COLO668 (cell line): ENCODE results near the gene LRP1.

ENCODE experiments used
- DNase-seq: peaks from one replicate; lab custom pipeline; 2025; ENCODE audit not compliant: unreplicated experiment; lab: John Stamatoyannopoulos, UW

Gene LRP1

DNA sequence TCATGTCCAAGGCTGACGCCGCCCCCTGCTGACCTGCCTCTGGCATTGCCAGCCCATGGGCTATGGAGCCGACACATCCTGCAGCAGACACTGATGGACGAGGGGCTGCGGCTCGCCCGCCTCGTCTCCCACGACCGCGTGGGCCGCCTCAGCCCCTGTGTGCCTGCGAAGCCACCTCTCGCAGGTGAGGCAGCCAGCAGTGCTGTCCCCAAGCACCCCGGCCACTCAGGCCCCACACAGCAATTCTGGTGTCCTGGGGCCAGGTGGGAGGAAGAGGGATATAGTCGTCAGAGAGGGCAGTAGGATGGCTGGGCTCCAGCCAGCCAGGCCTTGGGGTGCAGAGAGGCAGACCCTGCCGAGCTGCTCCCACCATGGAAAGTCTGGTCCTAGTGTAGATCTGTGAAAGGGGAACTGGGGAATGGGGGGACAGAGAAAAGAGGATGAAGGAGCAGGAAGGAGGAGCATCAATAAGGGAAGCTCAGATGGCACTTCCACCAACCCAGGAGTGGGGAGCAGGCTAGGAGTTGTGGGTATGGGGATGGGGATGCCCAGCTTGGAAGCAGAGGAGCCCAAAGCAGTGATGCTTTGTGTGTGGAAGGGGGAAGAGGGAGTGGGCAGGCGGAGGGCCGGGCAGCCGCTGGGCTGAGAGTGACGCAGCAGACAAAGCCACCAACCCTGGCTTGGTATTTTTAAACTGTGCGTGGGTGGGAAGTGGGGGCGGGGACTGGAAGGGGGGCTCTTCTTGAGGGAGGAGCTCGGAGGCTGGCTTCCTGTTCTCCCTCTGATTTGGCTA, 34.7 kb upstream of the LRP1 start:
- DNase-seq, result no peak

DNA sequence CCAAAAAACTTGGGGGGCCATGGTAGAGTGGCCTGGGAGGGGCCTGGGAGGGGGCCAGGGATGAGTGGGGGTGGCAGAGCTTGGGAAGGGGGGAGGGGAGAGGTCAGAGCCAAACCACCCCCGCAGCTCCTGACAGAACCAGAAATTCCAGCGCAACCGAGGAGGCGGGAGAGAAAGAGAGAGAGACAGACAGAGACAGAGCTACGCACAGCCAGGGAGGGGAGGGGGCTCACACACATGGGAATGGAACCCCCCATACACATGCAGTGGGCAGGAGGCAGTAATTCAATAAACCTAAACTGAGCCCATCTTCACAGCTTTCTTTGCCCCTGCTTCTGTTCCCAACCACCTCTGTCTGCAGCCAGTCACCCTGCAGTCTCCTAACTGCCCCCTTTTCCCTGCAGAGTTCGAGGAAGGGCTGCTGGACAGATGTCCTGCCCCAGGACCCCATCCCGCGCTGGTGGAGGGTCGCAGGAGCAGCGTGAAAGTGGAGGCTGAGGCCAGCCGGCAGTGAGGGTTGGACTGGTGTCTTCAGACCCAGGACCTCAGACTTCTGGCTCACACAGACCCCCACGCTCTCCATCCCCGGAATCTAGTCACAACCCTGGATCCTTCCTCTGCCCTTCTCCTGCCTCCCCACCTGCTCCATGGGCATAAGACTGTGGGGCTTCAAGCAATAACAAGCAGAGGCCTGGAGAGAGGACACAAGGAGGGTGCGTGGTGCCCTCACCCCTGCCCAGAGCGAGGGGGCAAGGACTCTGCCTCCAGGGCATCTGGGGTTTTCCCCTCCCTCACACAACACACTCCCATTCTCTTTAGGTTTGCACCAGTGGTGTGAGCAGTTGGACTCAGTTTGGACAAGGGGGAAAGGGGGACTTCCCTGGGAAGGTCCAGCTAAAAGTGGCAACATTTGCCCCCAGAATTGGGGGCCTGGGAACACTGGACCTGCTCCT, 33.8 kb upstream of the LRP1 start:
- DNase-seq, result no peak

- no peak for DNase-seq
Observed at GRCh38 chr12:57095440-57095839, 32.8 kb upstream of the LRP1 start.

- DNase-seq, result no peak
Observed at GRCh38 chr12:57096099-57096572, 32.1 kb upstream of the LRP1 start.

DNA sequence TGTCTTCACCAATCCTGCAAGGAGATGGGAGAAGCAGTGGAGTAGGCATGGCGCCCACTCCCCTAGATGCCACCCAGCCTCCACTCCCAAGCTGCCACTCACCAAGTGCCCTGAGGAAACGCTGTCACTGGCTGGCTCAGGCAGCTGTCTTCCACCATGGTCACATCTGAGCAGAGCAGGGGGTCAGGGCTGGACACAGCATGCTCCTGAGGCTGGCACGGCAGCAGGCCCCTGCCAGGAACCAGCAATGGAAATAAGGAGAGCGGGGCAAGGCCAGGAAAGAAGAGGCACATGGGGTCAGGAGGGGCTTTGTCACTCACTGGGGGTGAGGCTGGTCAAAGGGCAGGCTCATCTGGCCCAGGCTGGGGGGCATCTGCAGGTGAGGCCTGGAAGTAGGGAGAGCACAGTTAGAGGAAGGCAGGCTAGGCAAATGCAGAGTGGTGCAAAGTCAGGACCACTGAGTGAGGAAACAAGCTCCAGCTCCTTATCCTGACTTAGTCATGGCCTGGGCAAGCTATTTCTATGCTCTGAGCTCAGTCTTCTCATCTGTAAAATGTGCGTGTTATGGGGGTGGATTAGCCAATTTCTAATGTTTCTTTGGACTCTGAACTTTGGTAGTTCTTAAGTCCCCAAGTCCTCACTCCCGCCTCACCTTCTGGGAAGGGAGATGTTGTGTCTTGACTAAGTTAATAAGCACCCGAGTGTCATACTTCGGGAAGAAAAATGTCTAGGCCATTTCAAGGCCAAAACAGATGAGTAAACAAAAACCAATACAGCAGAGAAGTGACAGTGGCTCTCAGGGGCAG, 31.3 kb upstream of the LRP1 start:
- no peak for DNase-seq

DNA sequence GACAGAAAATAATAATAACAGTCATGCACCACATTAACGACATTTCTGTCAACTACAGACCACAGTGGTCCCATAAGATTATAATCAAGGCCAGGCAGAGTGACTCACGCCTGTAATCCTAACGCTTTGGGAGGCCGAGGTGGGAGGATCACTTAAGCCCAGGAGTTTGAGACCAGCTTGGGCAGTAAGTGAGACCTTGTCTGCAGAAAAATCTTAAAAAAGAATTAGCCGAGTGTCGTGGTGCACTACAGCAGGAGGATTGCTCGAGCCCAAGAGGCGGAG, 30.8 kb upstream of the LRP1 start:
- DNase-seq, result no peak

DNA sequence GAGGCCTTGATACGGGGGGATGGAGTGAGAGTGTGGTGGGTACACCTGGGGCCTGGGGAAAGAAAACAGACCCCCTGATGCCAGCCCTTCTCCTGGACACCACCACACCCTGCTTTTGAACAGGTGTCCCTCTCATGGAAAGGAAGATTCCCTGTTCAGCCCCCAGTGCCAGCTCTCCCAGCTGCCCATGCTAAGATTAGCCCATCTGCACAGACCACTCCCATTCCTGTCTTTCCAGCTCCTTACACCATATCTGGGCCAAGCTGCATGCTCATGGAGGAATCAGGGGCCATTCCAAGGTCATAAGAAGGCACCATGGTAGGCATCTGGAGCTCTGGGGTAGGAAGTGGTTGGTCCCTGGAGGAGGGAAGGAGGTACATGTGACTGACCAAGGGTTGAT, 29.7 kb upstream of the LRP1 start:
- DNase-seq, result no peak

DNA sequence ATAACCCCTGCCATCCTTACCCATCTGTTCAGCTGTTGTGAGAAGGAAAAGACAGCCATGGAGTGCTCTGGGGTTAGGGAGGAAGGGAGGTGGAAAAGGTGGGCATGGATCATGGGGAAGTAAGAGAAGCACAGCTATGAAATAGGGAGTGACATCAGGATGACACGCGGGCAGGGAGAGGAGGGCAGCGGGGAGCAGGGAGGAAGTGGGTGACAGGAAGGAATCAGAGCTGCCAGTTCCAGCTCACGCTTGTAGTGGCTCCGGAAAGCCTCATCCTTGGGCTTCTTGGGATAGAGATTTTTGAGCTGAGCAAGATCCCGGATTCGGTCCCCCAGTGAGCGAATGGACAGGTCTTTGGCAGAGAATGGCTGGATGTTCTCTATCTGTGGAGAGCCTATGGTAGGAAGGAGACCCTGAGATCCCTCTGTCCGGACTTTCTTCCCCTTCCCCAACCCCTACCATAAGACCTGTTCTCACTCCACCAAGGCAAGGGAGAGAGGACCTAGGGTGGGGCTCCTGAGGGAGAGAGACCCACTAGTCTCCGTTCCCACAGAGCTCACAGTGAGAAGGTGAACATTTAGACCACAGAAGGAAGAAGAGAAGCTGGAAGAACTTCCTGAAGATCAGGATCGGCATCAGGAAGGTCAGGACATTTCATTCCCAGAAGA, 29.1 kb upstream of the LRP1 start:
- DNase-seq, result no peak

GRCh38 chr12:57099766-57100165, 28.5 kb upstream of the LRP1 start:
- DNase-seq, result no peak

GRCh38 chr12:57101892-57102695, 26.2 kb upstream of the LRP1 start:
- no peak for DNase-seq

DNA sequence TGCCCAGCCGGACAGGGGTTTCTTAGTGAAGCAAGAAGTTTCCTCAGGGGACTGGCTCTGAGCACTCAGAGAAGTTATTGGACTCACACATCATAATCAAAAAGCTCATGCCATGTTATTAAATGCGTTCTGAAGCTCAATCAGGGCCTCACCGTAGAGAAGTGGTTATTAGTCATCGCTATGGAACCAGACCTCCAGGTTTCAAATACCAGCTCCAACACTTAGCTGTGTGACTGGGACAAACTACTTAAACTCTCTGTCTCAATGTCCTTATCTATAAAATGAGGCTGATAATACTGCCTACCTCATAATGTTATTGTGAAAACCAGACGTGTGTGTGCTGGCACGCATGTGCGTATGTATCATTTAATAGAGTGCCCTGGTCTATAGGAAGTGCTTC, 24.4 kb upstream of the LRP1 start:
- no peak for DNase-seq

GRCh38 chr12:57104292-57104910, 23.9 kb upstream of the LRP1 start:
- no peak for DNase-seq

GRCh38 chr12:57105011-57105753, 23.1 kb upstream of the LRP1 start:
- no peak for DNase-seq

- no peak for DNase-seq
Observed at GRCh38 chr12:57106021-57106708, 22.1 kb upstream of the LRP1 start.

DNA sequence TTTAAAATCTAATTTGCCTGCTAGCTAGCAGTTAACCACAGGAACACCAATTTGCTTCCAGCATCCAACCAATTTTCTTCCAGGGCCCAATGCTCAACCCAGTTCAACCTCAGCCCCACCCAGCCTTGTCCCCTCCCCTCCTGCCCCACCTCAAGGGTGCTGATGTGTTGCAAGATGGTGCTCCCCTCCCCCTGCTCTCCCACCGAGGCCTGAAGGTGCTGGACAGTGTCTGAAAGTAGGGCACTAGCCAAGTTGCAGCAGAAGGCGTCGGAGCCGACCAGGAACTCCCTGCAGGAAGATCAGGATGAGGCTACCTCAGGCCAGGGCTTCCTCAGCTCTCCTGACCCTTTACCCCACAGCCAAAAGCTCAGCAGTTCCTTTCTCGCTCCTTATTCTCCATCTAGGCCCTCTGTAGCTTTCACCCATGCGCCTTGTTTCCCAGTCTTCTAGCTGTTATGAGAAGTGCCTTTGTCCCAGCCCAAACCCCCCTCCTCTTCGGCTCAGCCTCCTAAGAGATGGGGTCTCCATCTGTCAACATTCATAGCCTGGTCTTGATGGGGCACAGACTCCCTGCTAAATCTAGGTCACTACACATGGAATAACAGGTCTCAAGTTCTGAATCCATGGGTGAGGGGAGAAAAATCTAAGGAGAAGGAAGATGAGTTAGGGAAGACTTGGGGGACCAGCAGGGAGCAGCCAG, 20.7 kb upstream of the LRP1 start:
- DNase-seq, result no peak

- DNase-seq, result no peak
Observed at GRCh38 chr12:57109207-57110103, 18.8 kb upstream of the LRP1 start.
